NOMO-1 treated with DMSO at 0.1 percent for 48 hours (cell line): ENCODE results near the gene KIN.
"Not testable (repeated sequence)": the region's sequence is repeated elsewhere in the genome, so short reads cannot be mapped to it uniquely, and the experiment has no call there.

ENCODE experiments used
- DNase-seq: peaks from one replicate; lab custom pipeline; 2025; ENCODE audit not compliant: unreplicated experiment; lab: John Stamatoyannopoulos, UW

KIN gene

GRCh38 chr10:7787857-7788638 lies at the start of gene KIN, which contains the start of gene ATP5F1C:
KIN (minus strand) TSS chr10:7787993; CDS start chr10:7787933, 60 bp downstream.
ATP5F1C (plus strand) TSS chr10:7788177; CDS start chr10:7788208, 31 bp downstream.
- peak; percentile 95 for DNase-seq

- no peak for DNase-seq
Observed at GRCh38 chr10:7836571-7836970, 48.8 kb upstream of the KIN start.

- no peak for DNase-seq
Observed at GRCh38 chr10:7834262-7834661, 46.5 kb upstream of the KIN start.

- no peak for DNase-seq
Observed at GRCh38 chr10:7833210-7833609, 45.4 kb upstream of the KIN start.

- no peak for DNase-seq
Observed at GRCh38 chr10:7832060-7832459, 44.3 kb upstream of the KIN start.

GRCh38 chr10:7829289-7829834 lies 41.6 kb upstream of the KIN start:
- no peak for DNase-seq

GRCh38 chr10:7826971-7827370 lies 39.2 kb upstream of the KIN start:
- DNase-seq: no peak

GRCh38 chr10:7824251-7824650 lies 36.5 kb upstream of the KIN start:
- DNase-seq: no peak

- DNase-seq: peak; percentile 62
Observed at GRCh38 chr10:7819121-7819460, 31.3 kb upstream of the KIN start.

- peak; percentile 85 for DNase-seq
Observed at GRCh38 chr10:7818295-7819120, 30.7 kb upstream of the KIN start, which contains the start of gene TAF3. TAF3 (plus strand) TSS chr10:7818505; CDS start chr10:7818710, 205 bp downstream.

GRCh38 chr10:7817984-7818294 lies 30.1 kb upstream of the KIN start:
- DNase-seq: no peak

GRCh38 chr10:7817576-7817975 lies 29.8 kb upstream of the KIN start:
- DNase-seq: no peak

GRCh38 chr10:7813481-7813880 lies 25.7 kb upstream of the KIN start:
- DNase-seq: no peak

GRCh38 chr10:7811743-7812142 lies 23.9 kb upstream of the KIN start:
- DNase-seq: not testable (repeated sequence)

GRCh38 chr10:7811000-7811399 lies 23.2 kb upstream of the KIN start:
- DNase-seq: no peak

GRCh38 chr10:7810443-7810842 lies 22.6 kb upstream of the KIN start:
- DNase-seq: no peak

- no peak for DNase-seq
Observed at GRCh38 chr10:7808686-7809267, 21.0 kb upstream of the KIN start.

GRCh38 chr10:7804741-7805140 lies 16.9 kb upstream of the KIN start:
- DNase-seq: no peak

GRCh38 chr10:7804216-7804615 lies 16.4 kb upstream of the KIN start:
- no peak for DNase-seq

GRCh38 chr10:7802606-7803005 lies 14.8 kb upstream of the KIN start:
- DNase-seq: no peak

GRCh38 chr10:7797582-7797981 lies 9.8 kb upstream of the KIN start:
- DNase-seq: no peak

GRCh38 chr10:7795605-7796004 lies 7.8 kb upstream of the KIN start:
- DNase-seq: no peak
